ENCODE results near the gene HRH1.
A peak's percentile ranks its signal among the peaks of the same experiment; 100 is the strongest.
"Not testable (repeated sequence)": the region's sequence is repeated elsewhere in the genome, so short reads cannot be mapped to it uniquely, and the experiment has no call there.

HRH1 gene

GRCh38 chr3:11154036-11154952, at the start of gene HRH1:
Gene HRH1 (plus strand): TSS chr3:11154493. CDS start chr3:11259038, 104,545 bp downstream.
- no peak for DNase-seq

DNA sequence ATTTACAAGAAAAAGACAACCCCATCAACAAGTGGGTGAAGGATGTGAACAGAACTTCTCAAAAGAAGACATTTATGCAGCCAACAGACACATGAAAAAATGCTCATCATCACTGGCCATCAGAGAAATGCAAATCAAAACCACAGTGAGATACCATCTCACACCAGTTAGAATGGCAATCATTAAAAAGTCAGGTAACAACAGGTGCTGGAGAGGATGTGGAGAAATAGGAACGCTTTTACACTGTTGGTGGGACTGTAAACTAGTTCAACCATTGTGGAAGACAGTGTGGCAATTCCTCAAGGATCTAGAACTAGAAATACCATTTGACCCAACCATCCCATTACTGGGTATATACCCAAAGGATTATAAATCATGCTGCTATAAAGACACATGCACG, 41.0 kb upstream of the HRH1 start:
- DNase-seq = not testable (repeated sequence)

GRCh38 chr3:11115548-11115947, 38.7 kb upstream of the HRH1 start:
- no peak for DNase-seq

- DNase-seq = no peak
Observed at GRCh38 chr3:11116336-11117059, 37.8 kb upstream of the HRH1 start.

DNA sequence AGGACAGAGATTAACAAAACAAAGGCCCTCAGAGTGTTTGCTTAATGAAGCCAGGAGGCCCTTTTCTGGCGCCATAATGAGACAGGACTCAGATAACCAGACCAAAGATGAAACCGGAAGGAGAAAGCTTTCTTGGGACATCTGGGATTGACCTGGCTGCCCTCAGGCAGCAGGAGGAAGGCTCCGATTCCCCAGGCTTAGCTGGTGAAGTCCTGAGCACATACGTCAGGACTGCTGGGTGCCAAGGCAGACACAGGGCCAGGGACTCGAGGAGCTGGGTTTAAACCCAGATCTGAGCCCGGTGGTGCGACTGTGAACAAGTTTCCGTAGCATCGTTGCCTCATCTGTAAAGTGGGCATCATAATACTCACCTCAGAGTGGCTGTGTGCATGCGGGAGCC, 36.7 kb upstream of the HRH1 start:
- no peak for DNase-seq

- DNase-seq = no peak
Observed at GRCh38 chr3:11118181-11118682, 36.1 kb upstream of the HRH1 start.

- no peak for DNase-seq
Observed at GRCh38 chr3:11120091-11120805, 34.0 kb upstream of the HRH1 start.

GRCh38 chr3:11126653-11127052, 27.6 kb upstream of the HRH1 start:
- DNase-seq = no peak

GRCh38 chr3:11128682-11129632, 25.3 kb upstream of the HRH1 start:
- peak; percentile 16 for DNase-seq

- DNase-seq = no peak
Observed at GRCh38 chr3:11130385-11130784, 23.9 kb upstream of the HRH1 start.

DNA sequence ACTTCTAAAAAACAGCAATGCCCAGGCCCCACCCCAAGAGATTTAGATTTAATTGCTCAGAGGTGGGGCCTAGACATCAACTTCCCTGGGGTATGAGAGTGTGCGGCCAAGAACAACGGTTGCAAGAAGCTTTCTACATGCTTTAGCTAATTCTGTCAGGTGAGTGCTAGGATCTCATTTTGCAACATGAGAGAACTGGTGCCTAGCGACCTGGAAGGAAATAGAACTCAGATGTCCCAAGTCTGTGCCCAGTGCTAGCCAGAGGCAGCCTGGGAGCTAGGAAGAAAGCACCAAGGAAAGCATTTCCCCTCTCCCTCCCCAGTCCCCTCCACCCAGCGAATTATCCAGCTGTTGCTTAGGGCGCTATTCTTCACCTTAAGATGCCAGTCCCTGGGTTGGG, 22.9 kb upstream of the HRH1 start:
- DNase-seq = no peak

DNA sequence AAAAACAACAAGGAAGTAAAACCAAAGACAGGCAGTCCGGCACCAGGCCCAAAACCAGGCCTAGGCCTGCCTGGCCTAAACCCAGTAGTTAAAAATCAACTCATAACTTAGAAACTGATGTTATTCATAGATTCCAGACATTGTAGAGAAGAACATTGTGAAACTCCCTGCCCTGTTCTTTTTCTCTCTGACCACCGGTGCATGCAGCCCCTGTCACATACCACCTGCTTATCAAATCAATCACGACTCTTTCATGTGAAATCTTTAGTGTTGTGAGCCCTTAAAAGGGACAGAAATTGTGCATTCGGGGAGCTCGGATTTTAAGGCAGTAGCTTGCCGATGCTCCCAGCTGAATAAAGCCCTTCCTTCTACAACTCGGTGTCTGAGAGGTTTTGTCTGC, 22.4 kb upstream of the HRH1 start:
- DNase-seq = not testable (repeated sequence)

DNA sequence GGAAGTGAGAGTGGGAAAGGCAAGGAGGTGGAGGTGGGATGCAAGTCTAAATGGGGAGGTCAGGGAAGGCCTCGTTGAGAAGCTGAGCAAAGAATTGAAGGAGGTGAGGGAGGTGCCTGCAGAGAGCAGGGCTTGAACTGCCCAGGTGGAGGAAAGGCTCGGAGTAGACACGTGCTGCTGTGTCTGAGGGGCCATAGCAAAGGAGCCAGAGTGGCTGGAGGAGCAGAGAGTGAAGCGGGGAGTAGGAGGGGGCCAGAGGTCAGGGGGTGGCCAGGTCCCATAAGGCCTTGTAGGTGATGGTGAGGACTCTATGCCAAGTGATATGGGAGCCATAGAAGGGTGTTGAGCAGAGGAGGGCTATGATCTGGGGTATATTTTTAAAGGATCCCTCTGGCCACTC, 21.4 kb upstream of the HRH1 start:
- no peak for DNase-seq

- no peak for DNase-seq
Observed at GRCh38 chr3:11134794-11135193, 19.5 kb upstream of the HRH1 start.

DNA sequence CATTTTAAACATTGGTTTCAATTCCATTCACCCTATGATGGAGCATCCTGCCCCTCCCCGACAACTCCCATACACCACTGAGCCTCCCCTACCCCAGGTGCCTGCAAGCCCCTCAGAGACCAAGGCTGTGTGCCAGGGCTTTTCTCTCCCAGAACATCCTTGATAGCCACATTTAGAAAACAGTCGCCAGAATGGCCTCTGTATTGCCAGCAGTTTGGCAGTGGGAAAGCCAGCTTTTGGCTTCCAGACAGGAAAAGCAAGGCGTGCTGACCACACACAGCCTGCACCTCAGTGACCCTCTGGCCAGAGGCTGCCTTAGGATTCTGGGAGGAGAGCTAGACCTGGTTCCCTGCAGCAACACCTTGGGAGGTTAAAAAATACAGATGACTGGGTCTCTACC, 18.2 kb upstream of the HRH1 start:
- no peak for DNase-seq

DNA sequence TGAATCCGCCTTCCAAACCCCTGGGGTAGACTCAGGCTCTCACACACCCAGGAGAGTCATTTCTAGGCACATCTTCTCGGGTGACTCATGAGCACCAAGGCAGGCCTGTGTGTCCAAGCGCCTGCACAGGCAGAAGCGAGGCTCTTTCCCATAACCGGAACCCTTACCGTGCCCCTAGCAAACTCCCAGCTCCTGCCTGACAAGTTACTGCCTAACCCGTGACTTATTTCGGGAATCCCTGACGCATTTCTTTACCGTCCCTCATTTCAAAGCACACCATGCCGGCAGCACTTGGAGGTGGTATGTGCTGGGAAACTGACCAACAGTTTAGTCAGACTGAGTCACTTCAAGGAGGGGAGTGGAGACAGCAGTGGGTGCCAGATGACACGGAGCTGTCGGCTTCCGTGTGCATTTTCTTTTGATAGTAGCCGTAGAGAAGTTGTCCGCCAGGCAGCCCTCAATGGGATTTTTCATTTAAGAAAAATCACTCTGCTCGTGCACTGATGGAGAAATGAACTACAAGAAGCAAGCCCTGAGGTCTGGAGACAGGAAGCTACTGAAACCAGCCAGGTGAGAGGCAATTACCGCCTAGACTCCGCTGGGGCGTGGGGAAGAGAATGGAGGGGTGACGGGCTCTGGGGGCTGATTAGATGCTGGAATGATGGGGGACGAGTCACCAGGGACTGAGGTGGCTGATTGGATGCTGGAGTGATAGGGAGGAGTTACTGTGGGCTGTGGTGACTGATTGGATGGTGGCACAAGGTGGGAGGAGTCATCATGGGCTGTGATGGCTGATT, 17.3 kb upstream of the HRH1 start:
- DNase-seq = no peak

- DNase-seq = no peak
Observed at GRCh38 chr3:11137627-11137959, 16.7 kb upstream of the HRH1 start.

DNA sequence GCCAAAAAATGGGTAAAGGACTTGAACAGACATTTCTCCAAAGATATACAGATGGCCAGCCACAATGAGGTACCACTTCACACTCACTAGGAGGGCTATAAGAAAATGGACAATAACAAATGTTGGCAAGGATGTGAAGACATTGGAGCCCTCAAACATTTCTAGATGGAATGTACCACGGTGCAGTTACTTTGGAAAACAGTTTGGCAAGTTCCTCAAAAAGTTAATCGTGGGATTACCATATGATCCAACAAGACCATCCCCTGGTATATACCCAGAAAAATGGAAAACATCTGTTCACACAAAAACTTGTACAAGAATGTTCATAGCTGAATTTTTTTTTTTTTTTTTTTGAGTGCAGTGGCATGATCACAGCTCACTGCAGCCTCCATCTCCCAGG, 15.9 kb upstream of the HRH1 start:
- no peak for DNase-seq

DNA sequence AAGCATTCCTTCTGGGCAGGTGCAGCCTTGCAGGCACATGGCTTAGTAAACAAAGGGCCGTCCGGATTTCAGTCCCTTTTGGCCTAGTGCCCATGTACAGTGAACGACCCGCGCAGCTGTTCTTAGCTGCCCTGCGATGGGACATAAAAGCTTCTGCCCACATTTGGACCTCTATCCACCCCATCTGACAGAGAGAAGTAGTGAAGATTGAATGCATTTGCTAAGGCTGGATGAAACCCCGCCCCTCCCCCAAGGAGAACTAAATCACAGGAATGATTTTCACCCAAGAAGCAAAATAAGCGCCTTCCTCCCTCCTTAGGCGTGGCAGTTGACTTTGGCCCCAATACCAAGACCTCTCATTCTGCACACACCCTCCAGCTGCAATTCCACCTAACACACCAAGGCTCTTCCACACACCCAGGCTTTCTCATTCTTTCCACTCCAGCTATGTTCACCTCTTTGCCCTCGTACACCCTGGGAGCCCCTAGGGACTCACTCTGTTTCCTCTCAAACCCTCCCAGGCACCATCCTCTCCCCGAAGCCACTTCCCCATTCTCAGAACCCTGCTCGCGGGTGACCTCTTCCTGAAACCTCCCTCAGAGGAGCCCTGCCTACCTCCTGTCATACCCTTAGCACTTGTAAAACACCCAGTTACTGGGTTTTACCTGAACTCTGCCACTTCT, 14.1 kb upstream of the HRH1 start:
- peak; percentile 83 for DNase-seq

- no peak for DNase-seq
Observed at GRCh38 chr3:11140713-11141104, 13.6 kb upstream of the HRH1 start.

- DNase-seq = no peak
Observed at GRCh38 chr3:11143476-11143875, 10.8 kb upstream of the HRH1 start.

Data from OCI-M1 (cell line).